Skeletal muscle satellite cell (primary cell): ENCODE measurements around the gene AKR1C3.
"Not testable (repeated sequence)": the region's sequence is repeated elsewhere in the genome, so short reads cannot be mapped to it uniquely, and the experiment has no call there.

Experiments used
- H3K27me3 ChIP-seq: 2 replicates; pipeline ENCODE4 v1.7.0; 2013; ENCODE audit warnings: low read length; ENCODE audit not compliant: control insufficient read depth, insufficient read depth
- H3K36me3 ChIP-seq: 2 replicates; pipeline ENCODE4 v1.7.0; 2013; ENCODE audit warnings: mild to moderate bottlenecking, control low read depth, low read length; ENCODE audit not compliant: insufficient read depth
- H3K4me1 ChIP-seq: 2 replicates; pipeline ENCODE4 v1.7.0; 2013; ENCODE audit warnings: low read length; ENCODE audit not compliant: control insufficient read depth, insufficient read depth
- H3K4me2 ChIP-seq: 2 replicates; pipeline ENCODE4 v1.7.0; 2013; ENCODE audit warnings: mild to moderate bottlenecking, low read length
- H3K4me3 ChIP-seq: 2 replicates; pipeline ENCODE4 v1.7.0; 2013; ENCODE audit warnings: low read length
- H3K9ac ChIP-seq: 2 replicates; pipeline ENCODE4 v1.7.0; 2013; ENCODE audit warnings: mild to moderate bottlenecking, low read depth, low read length, moderate library complexity
- H3K9me3 ChIP-seq: replicated peaks from 2 replicates; pipeline ENCODE4 v1.7.0; 2013; ENCODE audit warnings: mild to moderate bottlenecking, control low read depth, low read length

AKR1C3 gene

GRCh38 chr10:5091196-5091595 is 3.0 kb upstream of the AKR1C3 start:
- Histone ChIP-seq H3K4me2 (no peak overlapping the region), H3K36me3 (no peaks in the 10 kb centered on the region), H3K4me3 (no peak overlapping the region), H3K4me1 (peaks cover 8% of the 10 kb centered on the region), H3K9ac (no peak overlapping the region), H3K27me3 (no peaks in the 10 kb centered on the region), H3K9me3 (no peaks in the 10 kb centered on the region)

GRCh38 chr10:5092375-5092774 is 1.8 kb upstream of the AKR1C3 start:
- Histone ChIP-seq H3K4me2 (no peak overlapping the region), H3K27me3 (no peaks in the 10 kb centered on the region), H3K36me3 (peaks cover 1% of the 10 kb centered on the region), H3K9me3 (no peaks in the 10 kb centered on the region), H3K4me1 (peaks cover 8% of the 10 kb centered on the region), H3K4me3 (no peak overlapping the region), H3K9ac (no peak overlapping the region)

- H3K27me3 ChIP-seq = no peaks in the 10 kb centered on the region
- peaks cover 8% of the 10 kb centered on the region for H3K4me1 ChIP-seq
- no peak overlapping the region for H3K9ac ChIP-seq
- H3K36me3 ChIP-seq = peaks cover 8% of the 10 kb centered on the region
- H3K4me2 ChIP-seq = no peak overlapping the region
- H3K9me3 ChIP-seq = no peaks in the 10 kb centered on the region
- no peak overlapping the region for H3K4me3 ChIP-seq
These were observed 1.1 kb upstream of the AKR1C3 start for GRCh38 chr10:5092848-5093790.

- Histone ChIP-seq H3K4me3 (peak overlapping the region; percentile 76), H3K4me2 (peak overlapping the region; percentile 81), H3K27me3 (no peaks in the 10 kb centered on the region), H3K9ac (peak overlapping the region; percentile 82), H3K4me1 (peaks cover 8% of the 10 kb centered on the region), H3K36me3 (peaks cover 8% of the 10 kb centered on the region), H3K9me3 (no peaks in the 10 kb centered on the region)
These were observed 1.5 kb downstream of the AKR1C3 start for GRCh38 chr10:5095687-5096086.

- no peaks in the 10 kb centered on the region for H3K27me3 ChIP-seq
- H3K9me3 ChIP-seq = no peaks in the 10 kb centered on the region
- peaks cover 8% of the 10 kb centered on the region for H3K36me3 ChIP-seq
- H3K4me2 ChIP-seq = peak overlapping the region; percentile 81
- no peak overlapping the region for H3K9ac ChIP-seq
- H3K4me1 ChIP-seq = peaks cover 8% of the 10 kb centered on the region
- H3K4me3 ChIP-seq = peak overlapping the region; percentile 76
These were observed 1.9 kb downstream of the AKR1C3 start for GRCh38 chr10:5096108-5096507.

- not testable (repeated sequence) for H3K4me1 ChIP-seq, H3K4me2 ChIP-seq, H3K4me3 ChIP-seq, H3K27me3 ChIP-seq, H3K9ac ChIP-seq, H3K9me3 ChIP-seq
- H3K36me3 ChIP-seq = peaks cover 12% of the 10 kb centered on the region
These were observed 8.3 kb downstream of the AKR1C3 start for GRCh38 chr10:5102479-5102878.

GRCh38 chr10:5103481-5103880 is 9.3 kb downstream of the AKR1C3 start:
- Histone ChIP-seq H3K9ac (no peak overlapping the region), H3K4me3 (no peak overlapping the region), H3K27me3 (no peaks in the 10 kb centered on the region), H3K9me3 (no peaks in the 10 kb centered on the region), H3K36me3 (peaks cover 12% of the 10 kb centered on the region), H3K4me2 (no peak overlapping the region), H3K4me1 (peaks cover 4% of the 10 kb centered on the region)

GRCh38 chr10:5105626-5106025 is 11.4 kb downstream of the AKR1C3 start:
- H3K4me3 ChIP-seq = no peak overlapping the region
- H3K4me1 ChIP-seq = peaks cover 4% of the 10 kb centered on the region
- no peaks in the 10 kb centered on the region for H3K9me3 ChIP-seq
- no peak overlapping the region for H3K9ac ChIP-seq
- no peak overlapping the region for H3K4me2 ChIP-seq
- H3K36me3 ChIP-seq = peaks cover 12% of the 10 kb centered on the region
- no peaks in the 10 kb centered on the region for H3K27me3 ChIP-seq

- H3K4me2 ChIP-seq = no peak overlapping the region
- H3K9ac ChIP-seq = no peak overlapping the region
- peaks cover 12% of the 10 kb centered on the region for H3K36me3 ChIP-seq
- no peak overlapping the region for H3K4me3 ChIP-seq
- no peaks in the 10 kb centered on the region for H3K27me3 ChIP-seq
- H3K4me1 ChIP-seq = peaks cover 4% of the 10 kb centered on the region
- no peaks in the 10 kb centered on the region for H3K9me3 ChIP-seq
These were observed 12.3 kb downstream of the AKR1C3 start for GRCh38 chr10:5106553-5106952.

GRCh38 chr10:5107860-5108526 is 13.8 kb downstream of the AKR1C3 start:
- Histone ChIP-seq H3K9me3 (no peaks in the 10 kb centered on the region), H3K4me1 (peaks cover 4% of the 10 kb centered on the region), H3K27me3 (no peaks in the 10 kb centered on the region), H3K4me2 (no peak overlapping the region), H3K4me3 (no peak overlapping the region), H3K36me3 (peaks cover 12% of the 10 kb centered on the region), H3K9ac (no peak overlapping the region)

- peaks cover 4% of the 10 kb centered on the region for H3K4me1 ChIP-seq
- no peaks in the 10 kb centered on the region for H3K9me3 ChIP-seq
- H3K27me3 ChIP-seq = no peaks in the 10 kb centered on the region
- peaks cover 9% of the 10 kb centered on the region for H3K36me3 ChIP-seq
- no peak overlapping the region for H3K4me3 ChIP-seq
- no peak overlapping the region for H3K9ac ChIP-seq
- H3K4me2 ChIP-seq = no peak overlapping the region
These were observed 14.6 kb downstream of the AKR1C3 start for GRCh38 chr10:5108658-5109416.
